Suprapubic skin (tissue), 4 donors: ENCODE results near the gene FAM131C. TPM values are rescaled to one million over a fixed set of nuclear protein-coding genes. Genes with fewer than 3 reads are reported as not detected.
"Not testable (repeated sequence)": the region's sequence is repeated elsewhere in the genome, so short reads cannot be mapped to it uniquely, and the experiment has no call there.

Experiments used
- DNase-seq, 2 donors: peaks; one replicate each; pipeline ENCODE4 v3.0.0-alpha.2; 2019; ENCODE audit warnings: low spot score in 2 of 2
- H3K27ac ChIP-seq: fragments of 200-600 bp; sonication (generic); one replicate; pipeline ENCODE4 v1.5.1; 2019
- H3K27me3 ChIP-seq: fragments of 200-600 bp; sonication (generic); one replicate; pipeline ENCODE4 v1.5.1; 2019
- H3K36me3 ChIP-seq: fragments of 200-600 bp; sonication (generic); one replicate; pipeline ENCODE4 v1.5.1; 2019
- H3K4me1 ChIP-seq: fragments of 200-600 bp; sonication (generic); one replicate; pipeline ENCODE4 v1.5.1; 2019
- H3K4me3 ChIP-seq: fragments of 200-600 bp; sonication (generic); one replicate; pipeline ENCODE4 v1.5.1; 2019; ENCODE audit warnings: mild to moderate bottlenecking
- H3K9me3 ChIP-seq: fragments of 200-600 bp; sonication (generic); one replicate; pipeline ENCODE4 v1.5.1; 2019
- EP300 ChIP-seq: sonication (generic); formaldehyde crosslinking; IDR thresholded peaks from one replicate; pipeline ENCODE4 v1.6.1; 2017; ENCODE audit warnings: antibody characterized with exemption
- POLR2A ChIP-seq, 2 donors: fragments of 450-650 bp; IDR thresholded peaks; one replicate each; pipeline ENCODE4 v1.6.1; 2017; ENCODE audit warnings: antibody characterized with exemption in 2 of 2, mild to moderate bottlenecking in 2 of 2, moderate library complexity in 2 of 2
- POLR2AphosphoS5 ChIP-seq, 3 donors: sonication (generic); formaldehyde crosslinking; IDR thresholded peaks; one replicate each; pipeline ENCODE4 v1.6.1; 2017; ENCODE audit warnings: antibody characterized with exemption in 3 of 3
- WGBS: methylation state at CpG from one replicate; pipeline ENCODE4 v1.1.5; 2018; 5-methylcytosine and 5-hydroxymethylcytosine counted together
- total RNA-seq, 4 donors: library from RNA; depleted of rRNA; stranded (reverse); fragments of >200 nt; gene quantifications; one replicate each; pipeline ENCODE4 v1.1.0, GENCODE V29; 2016
- TF ChIP-seq, protein P1 (sequence below), 2 donors: fragments of 200-600 bp in 1 of 2; fragments of 450-650 bp in 1 of 2; sonication (generic) in 1 of 2; IDR thresholded peaks; one replicate each; pipeline ENCODE4 v1.5.1; 2016 to 2019; ENCODE audit warnings: antibody characterized with exemption in 2 of 2, mild to moderate bottlenecking in 1 of 2, moderate library complexity in 1 of 2

The FAM131C gene
- total RNA-seq, 4 donors from 2014 or later: 0.72 to 1.6 (median 1.2) TPM; not detected in 1

DNA sequence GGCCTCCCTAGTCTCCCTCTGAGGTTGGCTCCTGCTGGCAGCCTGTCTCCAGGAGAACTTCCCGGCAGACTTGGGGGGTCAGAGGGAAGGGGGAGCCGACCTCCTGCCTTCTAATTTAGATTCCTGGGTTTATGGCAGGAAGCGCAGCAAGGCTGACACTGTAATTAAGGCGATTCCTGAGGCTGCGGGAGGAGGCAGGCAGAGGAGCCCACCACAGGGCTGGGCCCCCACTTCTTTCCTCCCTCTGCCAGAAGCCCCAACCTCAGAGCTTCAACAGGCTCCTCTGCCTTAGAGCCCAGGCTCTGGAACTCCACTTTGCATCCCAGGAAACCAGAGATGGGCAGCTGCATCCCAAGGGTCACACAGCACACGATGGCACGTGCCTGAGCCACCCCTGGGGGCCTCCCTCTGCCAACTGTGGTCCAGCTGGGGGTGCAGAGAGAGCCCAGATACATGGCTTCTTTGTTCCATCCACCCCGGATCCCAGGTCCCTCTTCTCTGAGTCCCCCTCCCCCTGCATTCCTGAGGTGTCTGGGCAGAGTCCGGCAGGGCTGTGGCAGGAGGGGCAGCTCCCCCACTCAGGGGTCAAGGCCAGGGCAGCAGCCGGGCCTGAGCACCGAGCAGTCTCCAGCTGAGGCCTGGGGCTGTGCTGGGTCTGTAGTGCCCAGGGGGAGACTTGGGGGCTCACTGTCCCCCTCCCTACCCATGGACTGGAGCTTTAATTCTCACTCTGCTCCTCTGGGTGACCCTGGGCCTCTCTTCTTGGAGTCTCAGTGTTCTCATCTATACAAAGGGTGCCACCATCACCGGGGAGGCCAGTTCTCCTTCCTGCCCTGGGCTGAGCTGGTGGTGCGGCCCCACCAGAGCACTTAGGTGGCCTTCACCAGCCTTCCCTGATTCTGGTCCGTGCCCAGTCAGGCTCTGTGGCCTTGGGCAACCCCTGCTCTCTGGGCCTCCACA is 39.4 kb upstream of the FAM131C start:
- DNase-seq: no peak
- H3K9me3 ChIP-seq: no peaks in the 10 kb centered on the region
- H3K27ac ChIP-seq: no peak overlapping the region
- TF ChIP-seq POLR2AphosphoS5 (IDR thresholded peaks at IDR 0.05): no peak
- no peak for TF ChIP-seq POLR2A (IDR thresholded peaks at IDR 0.05)
- no peak for TF ChIP-seq EP300
- TF ChIP-seq, protein P1, sequence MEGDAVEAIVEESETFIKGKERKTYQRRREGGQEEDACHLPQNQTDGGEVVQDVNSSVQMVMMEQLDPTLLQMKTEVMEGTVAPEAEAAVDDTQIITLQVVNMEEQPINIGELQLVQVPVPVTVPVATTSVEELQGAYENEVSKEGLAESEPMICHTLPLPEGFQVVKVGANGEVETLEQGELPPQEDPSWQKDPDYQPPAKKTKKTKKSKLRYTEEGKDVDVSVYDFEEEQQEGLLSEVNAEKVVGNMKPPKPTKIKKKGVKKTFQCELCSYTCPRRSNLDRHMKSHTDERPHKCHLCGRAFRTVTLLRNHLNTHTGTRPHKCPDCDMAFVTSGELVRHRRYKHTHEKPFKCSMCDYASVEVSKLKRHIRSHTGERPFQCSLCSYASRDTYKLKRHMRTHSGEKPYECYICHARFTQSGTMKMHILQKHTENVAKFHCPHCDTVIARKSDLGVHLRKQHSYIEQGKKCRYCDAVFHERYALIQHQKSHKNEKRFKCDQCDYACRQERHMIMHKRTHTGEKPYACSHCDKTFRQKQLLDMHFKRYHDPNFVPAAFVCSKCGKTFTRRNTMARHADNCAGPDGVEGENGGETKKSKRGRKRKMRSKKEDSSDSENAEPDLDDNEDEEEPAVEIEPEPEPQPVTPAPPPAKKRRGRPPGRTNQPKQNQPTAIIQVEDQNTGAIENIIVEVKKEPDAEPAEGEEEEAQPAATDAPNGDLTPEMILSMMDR (IDR thresholded peaks at IDR 0.05): no peak
- H3K36me3 ChIP-seq: no peaks in the 10 kb centered on the region
- no peak overlapping the region for H3K4me3 ChIP-seq
- WGBS: 57% methylated on average over 7 of the region's 14 CpGs
- H3K4me1 ChIP-seq: peaks cover 12% of the 10 kb centered on the region
- no peaks in the 10 kb centered on the region for H3K27me3 ChIP-seq

DNA sequence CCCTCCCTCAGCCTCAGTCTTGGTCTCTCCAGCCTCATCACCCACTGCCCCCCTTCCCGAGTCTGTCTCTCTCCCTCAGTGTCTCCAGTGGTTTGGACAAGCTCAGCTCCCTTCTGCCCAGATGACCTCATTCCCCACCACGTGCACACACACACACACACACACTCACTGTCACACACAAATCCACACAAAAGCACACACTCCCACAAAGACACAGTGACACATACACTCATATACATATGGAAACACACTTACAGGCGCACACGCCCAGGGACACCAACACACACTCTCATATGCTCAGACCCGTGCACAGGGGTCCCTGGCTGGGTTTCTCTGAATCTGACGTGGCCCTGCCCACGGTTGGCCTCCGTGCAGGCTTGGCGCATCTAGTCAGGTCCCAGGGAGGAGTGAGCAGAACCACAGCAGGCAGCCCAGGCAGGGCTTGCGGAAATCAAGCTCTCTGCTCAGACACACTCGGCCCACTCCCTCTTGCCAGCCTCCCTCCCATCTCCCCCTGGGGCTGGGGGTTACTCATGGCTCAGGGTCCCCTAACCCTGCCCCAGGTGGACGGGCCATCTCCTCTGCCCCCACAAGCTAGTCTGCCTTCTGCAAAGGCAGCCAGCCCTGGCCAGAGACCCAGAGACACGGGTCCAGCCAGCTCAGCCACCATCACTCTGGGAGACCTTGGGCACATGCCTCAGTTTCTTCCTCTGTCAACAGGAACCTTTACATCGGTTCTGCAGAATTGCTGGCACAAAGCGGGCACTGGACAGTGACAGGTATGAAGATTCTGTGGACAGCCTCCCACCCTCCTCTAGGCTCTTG is 38.5 kb upstream of the FAM131C start:
- no peak overlapping the region for H3K4me3 ChIP-seq
- 63% methylated on average over 11 of the region's 15 CpGs for WGBS
- no peak overlapping the region for H3K27ac ChIP-seq

DNA sequence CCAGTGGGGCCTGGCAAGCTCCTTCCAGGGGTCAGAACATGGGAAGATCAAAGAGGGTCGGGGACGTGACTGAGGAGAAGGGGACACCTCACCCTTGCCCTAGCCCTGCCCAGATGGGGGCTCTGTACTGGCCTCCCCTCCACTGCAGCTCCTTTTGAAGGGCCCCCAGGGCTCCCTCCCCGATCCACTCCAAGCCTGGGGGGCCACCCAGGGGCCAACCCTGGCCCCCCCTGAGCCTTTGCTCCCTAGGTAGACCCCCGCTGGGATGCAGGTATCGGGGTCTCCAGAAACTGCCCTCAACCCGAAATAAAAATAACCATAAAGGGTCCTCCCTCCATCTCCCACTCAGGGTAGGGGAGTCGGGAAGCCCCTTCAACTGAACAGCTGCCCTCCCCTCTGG is 37.4 kb upstream of the FAM131C start:
- H3K36me3 ChIP-seq: no peaks in the 10 kb centered on the region
- H3K4me1 ChIP-seq: peaks cover 12% of the 10 kb centered on the region
- H3K4me3 ChIP-seq: no peak overlapping the region
- 73% methylated on average over 5 of the region's 7 CpGs for WGBS
- TF ChIP-seq EP300 (no peak), POLR2AphosphoS5 (IDR thresholded peaks at IDR 0.05) (no peak), POLR2A (IDR thresholded peaks at IDR 0.05) (no peak)
- TF ChIP-seq, protein P1 (IDR thresholded peaks at IDR 0.05): no peak
- H3K9me3 ChIP-seq: no peaks in the 10 kb centered on the region
- no peak overlapping the region for H3K27ac ChIP-seq
- DNase-seq: no peak
- H3K27me3 ChIP-seq: no peaks in the 10 kb centered on the region

More for the DNA sequence above, 38.5 kb upstream of the FAM131C start:
- TF ChIP-seq POLR2A (IDR thresholded peaks at IDR 0.05) (no peak), EP300 (no peak), POLR2AphosphoS5 (IDR thresholded peaks at IDR 0.05) (no peak)
- TF ChIP-seq, protein P1 (IDR thresholded peaks at IDR 0.05): no peak
- Histone ChIP-seq H3K9me3 (no peaks in the 10 kb centered on the region), H3K27me3 (no peaks in the 10 kb centered on the region), H3K4me1 (peaks cover 12% of the 10 kb centered on the region), H3K36me3 (no peaks in the 10 kb centered on the region)
- no peak for DNase-seq

DNA sequence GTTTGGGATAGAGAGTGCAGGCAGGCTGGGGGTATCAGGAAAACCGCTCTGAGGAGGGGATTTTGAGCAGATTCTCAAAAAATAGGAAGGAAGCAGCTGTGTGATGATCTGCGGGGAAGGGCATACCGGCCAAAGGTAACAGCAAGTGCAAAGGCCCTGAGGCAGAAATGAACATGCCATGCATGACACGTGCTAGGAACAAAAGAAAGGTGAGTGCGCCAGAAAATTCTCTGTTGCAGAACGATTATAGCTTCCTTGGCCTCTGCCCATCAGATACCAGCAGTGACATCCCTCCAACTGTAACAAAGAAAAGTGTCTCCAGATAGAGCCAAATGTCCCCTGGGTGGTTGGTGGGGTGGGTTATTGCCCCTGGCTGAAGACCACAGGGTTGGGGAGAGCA is 37.0 kb upstream of the FAM131C start:
- Histone ChIP-seq H3K27me3 (no peaks in the 10 kb centered on the region), H3K27ac (no peak overlapping the region), H3K36me3 (no peaks in the 10 kb centered on the region), H3K9me3 (no peaks in the 10 kb centered on the region), H3K4me3 (no peak overlapping the region), H3K4me1 (peaks cover 12% of the 10 kb centered on the region)
- DNase-seq: no peak
- WGBS: 55% methylated on average over 6 of the region's 6 CpGs
- TF ChIP-seq POLR2A (IDR thresholded peaks at IDR 0.05) (no peak), POLR2AphosphoS5 (IDR thresholded peaks at IDR 0.05) (no peak), EP300 (no peak)
- TF ChIP-seq, protein P1 (IDR thresholded peaks at IDR 0.05): no peak

DNA sequence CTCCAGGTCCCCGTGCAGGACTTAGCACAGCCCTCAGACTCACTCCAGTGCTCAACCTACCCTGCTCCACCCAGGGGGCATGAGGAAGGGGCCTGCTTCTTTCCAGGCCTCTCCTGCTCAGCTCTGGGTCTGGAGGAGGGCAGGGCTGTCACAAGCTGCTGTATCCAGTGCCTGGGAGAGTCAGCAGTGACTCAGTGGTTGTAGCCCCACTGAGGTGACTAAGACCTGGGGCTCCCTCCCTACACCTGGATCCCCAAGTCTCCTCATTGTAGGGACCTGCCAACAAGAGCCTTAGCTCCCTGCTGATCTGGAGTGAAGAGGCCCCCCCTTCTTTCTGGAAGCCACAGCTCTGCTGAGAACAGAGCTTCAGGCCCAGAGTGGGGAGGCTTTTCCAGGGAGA is 36.1 kb upstream of the FAM131C start:
- 56% methylated on average over 1 of the region's 1 CpG for WGBS
- TF ChIP-seq POLR2AphosphoS5 (IDR thresholded peaks at IDR 0.05) (no peak), POLR2A (IDR thresholded peaks at IDR 0.05) (no peak), EP300 (no peak)
- TF ChIP-seq, protein P1 (IDR thresholded peaks at IDR 0.05): no peak
- no peak overlapping the region for H3K4me3 ChIP-seq
- H3K27me3 ChIP-seq: no peaks in the 10 kb centered on the region
- no peak overlapping the region for H3K27ac ChIP-seq
- no peak for DNase-seq
- no peaks in the 10 kb centered on the region for H3K9me3 ChIP-seq
- no peaks in the 10 kb centered on the region for H3K36me3 ChIP-seq
- H3K4me1 ChIP-seq: peaks cover 12% of the 10 kb centered on the region

DNA sequence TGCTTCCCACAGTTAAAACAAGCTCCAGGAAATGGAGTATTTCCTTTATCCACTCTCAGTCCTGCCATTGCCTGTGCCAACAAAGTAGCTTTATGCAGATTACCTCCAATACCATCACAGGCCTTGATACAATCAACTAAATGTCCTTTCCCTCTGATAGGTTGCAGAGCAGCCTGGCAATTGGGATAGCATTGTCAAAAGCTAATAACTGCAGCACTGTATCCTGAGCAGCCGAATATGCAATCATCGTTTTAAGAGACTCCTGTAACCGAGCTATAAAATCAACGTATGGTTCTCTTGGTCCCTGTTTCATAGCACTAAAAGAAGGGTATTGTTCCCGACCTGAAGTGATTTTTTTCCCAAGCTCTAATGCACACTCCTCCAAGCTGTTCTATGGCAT is 33.6 kb upstream of the FAM131C start:
- H3K27me3 ChIP-seq, H3K36me3 ChIP-seq, H3K4me1 ChIP-seq, H3K9me3 ChIP-seq, H3K4me3 ChIP-seq, DNase-seq, H3K27ac ChIP-seq: not testable (repeated sequence)
- 73% methylated on average over 5 of the region's 5 CpGs for WGBS
